HG02678 (cell line): ENCODE measurements around the gene NDUFA11.
"Not testable (repeated sequence)": the region's sequence is repeated elsewhere in the genome, so short reads cannot be mapped to it uniquely, and the experiment has no call there.

Experiments used
- ATAC-seq: cut with Tn5 transposase; IDR thresholded peaks from one replicate; pipeline ENCODE4 v1.9.1; 2021; ENCODE audit warnings: mild to moderate bottlenecking, moderate library complexity; ENCODE audit not compliant: unreplicated experiment

Gene NDUFA11

DNA sequence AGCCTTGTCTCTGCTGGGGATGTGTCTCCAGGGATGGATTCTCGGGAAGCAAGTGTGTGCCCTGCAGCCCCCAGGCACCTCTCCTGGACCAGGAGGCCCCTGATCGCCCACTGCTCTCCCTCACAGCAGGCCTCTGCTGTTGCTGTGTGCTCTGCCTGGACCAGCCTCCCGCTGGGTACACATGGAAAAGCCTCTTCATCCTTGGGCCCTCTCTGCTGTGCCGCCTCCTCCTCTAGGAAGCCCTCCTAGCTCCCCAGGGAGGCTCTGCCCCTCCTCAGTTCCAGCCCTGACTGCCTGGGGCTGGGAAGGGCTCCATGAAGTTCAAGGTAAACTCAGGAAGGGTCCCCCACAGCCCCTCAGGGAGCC, 12.0 kb downstream of the NDUFA11 start:
- ATAC-seq = no peak

DNA sequence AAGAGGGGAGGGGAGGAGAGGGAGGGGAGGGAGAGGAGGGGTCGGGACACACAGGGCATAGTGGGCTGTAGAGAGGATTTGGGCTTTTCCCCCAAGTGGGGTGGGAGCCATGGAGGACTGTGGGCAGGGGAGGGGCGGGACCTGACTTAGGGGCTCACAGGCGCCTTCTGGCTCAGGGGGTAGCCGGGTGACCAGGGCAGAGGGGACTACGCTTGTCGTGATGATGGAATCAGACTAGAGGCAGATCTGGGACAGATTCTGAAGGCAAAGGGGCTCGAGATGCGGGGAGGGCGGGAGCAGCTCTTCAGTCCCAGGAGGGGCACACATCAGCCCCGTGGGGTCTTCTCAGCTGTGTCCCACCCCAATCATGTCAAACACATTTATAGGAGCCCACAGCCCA, 13.5 kb downstream of the NDUFA11 start:
- ATAC-seq = no peak

DNA sequence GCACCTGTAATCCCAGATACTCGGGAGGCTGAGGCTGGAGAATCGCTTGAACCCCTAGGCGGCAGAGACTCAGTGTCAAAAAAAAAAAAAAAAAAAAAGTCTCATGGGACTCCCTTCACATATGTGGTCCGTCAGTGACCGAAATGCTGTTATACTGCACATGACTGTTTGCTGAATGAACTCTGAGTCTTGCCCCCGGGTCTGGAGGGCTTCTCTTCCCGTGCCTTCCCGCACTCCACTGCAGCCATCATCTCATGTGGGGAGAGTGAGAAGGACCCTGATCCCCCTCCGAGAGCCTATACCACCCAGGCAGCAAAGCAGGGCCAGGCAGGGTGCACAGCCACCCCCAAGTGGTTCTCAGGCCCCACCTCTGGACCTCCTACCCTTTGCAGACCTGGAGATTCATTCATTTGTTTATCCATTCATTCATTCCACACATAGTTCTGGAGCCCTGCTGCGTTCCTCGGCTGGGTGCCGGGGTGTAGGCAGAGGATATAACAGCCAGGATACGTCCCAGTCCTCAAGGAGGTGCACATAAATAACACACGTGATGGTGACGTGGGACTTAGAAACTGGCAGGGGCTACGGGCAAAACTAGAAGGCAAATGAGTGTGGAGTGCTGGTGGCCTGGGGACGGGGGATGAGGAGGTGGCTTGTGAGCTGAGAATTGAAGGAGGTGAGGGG, 14.2 kb downstream of the NDUFA11 start:
- no peak for ATAC-seq

DNA sequence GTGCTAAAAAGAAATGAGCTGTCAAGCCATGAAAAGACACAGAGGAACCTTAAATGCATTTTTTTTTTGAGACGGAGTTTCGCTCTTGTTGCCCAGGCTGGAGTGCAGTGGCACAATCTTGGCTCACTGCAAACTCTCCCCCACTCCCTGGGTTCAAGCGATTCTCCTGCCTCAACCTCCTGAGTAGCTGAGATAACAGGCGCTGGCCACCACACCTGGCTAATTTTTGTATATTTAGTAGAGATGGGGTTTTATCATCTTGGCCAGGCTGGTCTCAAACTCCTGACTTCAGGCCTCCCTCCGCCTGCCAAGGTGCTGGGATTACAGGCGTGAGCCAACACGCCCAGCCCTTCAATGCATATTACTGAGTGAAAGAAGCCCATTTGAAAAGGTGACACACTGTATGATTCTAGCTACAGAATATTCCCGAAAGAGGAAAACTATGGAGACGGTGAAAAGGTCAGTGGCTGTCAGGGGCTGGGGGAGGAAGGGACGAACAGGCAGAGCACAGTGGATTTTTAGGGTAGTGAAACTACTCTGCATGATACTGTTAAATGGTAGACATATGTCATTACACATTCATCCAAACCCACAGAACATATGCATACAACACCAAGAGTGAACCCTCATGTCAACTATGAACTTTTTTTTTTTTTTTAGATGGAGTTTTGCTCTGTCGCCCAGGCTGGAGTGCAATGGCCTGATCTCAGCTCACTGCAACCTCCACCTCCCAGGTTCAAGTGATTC, 19.4 kb downstream of the NDUFA11 start:
- not testable (repeated sequence) for ATAC-seq

DNA sequence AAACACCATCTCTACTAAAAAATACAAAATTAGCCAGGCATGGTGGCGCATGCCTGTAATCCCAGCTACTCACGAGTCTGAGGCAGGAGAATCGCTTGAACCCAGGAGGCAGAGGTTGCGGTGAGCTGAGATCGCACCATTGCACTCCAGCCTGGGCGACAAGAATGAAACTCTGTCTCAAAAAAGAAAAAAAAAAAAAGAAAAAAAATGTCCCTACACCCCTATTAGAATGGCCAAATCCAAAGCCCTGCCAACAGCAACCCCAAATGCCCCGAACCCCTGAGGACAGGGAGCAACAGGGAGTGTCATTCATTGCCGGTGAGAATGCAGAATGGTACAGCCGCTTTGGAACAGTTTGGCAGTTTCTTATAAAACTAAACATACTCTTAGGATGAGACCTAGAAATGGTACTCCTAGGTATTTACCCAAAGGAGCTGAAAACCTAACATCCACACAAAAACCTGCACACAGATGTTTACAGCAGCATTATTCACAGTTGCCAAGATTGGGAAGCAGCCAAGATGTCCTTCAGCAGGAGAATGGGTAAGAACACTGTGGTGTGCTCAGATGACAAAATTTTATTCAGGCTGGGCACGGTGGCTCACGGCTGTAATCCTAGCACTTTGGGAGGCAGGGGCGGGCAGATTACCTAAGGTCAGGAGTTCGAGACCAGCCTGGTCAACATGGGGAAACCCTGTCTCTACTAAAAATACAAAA, 20.3 kb downstream of the NDUFA11 start:
- not testable (repeated sequence) for ATAC-seq

DNA sequence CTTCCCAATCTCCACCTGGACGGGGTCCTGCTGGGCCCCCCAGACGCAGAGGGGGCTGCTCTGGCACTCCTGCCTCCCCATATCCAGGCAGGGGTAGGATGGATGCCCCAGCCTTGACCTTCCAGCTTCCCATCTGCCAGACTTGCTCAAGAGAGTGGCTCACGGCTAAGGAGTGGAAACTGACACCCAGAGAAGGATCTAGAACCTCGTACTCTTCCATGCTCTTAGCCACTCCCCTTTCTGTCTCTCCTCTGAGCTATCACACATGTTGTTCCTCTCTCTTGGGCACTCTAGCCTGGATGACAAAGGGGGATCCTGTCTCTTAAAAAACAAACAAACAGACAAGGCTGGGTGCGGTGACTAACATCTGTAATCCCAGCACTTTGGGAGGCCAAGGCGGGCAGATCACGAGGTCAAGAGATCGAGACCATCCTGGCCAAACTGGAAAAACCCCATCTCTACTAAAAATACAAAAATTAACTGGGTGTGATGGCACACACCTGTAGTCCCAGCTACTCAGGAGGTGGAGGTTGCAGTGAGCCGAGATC, 21.1 kb downstream of the NDUFA11 start:
- ATAC-seq = no peak

DNA sequence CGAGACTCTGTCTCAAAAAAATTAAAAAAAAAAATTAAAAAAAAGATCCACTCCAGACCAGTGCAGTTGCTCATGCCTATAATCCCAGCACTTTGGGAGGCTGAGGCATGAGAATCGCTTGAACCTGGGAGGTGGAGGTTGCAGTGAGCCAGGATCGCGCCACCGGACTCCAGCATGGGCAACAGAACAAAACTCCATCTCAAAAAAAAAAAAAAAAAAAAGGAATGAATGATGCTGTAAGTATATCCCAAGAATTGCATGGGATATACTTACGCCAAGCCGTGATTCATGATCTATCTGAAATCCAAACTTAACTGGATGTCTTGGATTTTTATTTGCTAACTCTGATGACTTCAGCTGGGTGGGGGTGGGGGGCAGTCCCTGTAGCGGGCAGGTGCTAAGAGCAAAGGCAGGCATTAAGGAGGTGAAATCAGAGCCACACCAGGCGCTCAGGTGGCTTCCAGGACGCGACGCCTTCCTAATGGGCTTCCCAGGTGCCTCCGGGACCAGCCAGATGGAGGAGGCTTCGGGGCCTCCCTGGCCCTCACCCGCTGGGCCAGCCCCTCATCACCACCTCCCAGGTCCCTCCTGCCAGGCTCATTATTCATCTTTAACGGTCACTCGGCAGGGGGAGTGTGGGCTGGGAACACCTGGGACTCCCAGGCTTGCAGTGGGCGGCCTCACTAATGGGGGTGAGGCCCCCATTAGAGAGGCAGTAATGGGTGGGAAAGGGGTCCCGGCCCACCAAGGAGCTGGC, 21.9 kb downstream of the NDUFA11 start:
- ATAC-seq = no peak

DNA sequence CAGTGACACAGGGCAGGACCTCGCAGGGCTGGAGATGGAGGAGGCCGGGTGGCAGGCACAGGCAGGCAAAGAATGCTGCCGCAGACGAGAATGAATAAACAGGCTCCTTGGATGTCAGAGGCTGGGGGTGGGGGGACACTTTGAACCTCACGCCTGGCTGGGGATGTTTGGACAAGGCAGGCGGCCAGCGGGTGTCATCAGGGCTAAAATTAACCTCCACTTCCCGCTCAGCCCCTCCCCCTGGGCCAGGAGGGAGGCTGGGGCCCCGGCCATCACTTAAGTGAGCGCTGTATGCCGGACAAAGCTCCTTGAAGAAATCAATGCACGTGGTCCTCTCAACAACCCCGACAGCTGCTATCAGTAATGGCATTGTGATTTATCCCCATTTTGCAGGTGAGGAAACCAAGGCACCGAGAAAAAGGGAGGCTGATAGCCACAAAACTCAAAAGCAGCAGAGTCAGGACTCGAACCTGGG, 22.9 kb downstream of the NDUFA11 start:
- ATAC-seq = no peak

DNA sequence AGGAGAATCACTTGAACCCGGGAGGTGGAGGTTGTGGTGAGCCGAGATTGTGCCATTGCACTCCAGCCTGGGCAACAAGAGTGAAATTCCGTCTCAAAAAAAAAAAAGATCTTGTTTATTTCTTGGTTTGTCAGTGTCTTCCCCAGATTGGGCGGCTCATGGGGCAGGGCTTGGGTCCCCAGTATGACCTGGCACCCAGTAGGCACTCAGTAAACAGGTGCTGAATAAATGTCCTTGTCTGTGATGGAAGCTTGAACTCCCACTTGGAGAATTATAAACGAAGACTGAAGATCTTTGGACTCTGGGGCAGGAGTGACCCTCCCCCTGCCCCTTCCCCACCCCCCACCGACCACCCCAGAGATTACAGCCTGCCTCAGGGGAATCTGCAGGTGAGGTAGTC, 23.4 kb downstream of the NDUFA11 start:
- no peak for ATAC-seq

DNA sequence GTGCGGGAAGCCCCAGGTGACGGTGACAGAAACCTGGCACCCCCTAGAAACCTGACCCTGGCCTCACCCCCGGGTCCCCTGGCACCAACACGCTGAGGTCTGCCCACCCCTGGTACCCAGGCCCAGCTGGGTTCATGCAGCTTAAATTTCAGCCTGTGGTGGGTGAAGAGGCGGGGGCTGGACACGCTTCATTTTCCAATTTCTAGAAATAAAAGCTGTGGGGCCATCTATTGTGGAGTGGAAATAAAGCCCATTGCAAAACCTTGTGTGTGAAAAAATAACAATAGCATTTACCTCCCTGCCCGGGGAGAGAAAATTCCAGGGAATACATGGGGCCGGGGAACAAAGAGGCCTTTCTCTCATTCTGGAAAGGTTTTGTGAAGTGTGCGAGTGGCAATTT, 25.7 kb downstream of the NDUFA11 start:
- ATAC-seq = no peak

DNA sequence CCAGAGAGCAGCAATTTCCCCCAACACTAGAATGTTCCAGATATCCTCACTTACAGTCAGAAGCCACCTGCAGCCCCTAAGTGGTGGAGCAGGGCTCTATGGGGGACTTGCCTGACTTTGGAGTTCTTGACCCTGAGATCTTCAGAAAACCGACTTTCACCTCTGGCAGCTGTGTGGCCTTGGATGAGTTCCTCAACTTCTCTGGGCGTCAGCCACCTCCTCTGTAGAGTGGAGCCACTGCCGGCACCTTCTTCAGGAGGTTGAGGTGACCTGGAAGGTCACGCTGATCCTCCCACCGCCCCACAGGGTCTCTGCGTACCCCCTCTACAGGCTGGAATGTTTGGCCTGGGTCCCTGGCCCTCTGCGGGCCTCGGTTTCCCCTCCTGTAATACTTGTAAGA, 26.2 kb downstream of the NDUFA11 start:
- ATAC-seq = no peak

DNA sequence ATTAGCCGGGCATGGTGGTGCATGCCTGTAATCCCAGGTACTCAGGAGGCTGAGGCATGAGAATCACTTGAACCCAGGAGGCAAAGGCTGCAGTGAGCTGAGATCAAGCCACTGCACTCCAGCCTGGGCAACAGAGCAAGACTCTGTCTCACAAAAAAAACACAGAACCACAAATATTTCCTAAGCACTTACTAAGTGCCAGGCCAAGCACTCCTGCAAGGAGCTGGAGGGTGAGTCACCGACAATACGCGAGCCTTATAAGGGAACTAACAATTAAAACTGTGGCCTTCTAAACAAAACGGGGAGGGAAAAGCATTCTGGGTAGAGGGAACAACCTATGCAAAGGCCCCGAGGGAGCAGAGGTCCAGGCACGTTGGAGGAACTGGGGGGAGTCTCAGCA, 29.1 kb downstream of the NDUFA11 start:
- ATAC-seq = not testable (repeated sequence)

DNA sequence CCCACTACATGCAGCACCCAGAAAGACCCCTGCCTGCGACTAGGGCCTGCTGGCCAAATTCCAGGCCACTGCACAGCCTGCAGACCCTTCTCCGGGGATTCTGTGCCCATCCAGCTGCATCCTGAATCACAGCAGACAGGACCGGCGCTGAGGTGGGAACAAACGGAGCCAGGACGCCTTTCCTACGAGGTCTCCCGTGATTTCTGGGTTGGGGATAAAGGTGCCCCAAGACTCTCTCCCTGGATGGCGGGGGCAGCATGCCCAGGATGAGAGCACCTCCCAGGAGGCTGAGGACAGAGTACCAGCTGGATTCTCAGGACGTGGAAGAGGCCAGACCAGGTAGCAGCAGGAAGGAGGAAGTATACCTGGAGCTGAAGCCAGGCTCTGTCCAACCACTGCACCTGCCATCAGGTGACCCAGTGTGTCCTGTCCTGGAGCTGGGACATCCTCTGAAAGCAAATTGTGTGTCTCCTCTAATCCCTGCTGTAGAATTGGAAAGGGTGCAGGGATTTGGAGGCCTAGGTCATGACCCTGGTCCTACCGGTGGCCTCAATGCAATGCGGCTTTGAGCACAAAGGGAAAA, 29.9 kb downstream of the NDUFA11 start:
- ATAC-seq = no peak

DNA sequence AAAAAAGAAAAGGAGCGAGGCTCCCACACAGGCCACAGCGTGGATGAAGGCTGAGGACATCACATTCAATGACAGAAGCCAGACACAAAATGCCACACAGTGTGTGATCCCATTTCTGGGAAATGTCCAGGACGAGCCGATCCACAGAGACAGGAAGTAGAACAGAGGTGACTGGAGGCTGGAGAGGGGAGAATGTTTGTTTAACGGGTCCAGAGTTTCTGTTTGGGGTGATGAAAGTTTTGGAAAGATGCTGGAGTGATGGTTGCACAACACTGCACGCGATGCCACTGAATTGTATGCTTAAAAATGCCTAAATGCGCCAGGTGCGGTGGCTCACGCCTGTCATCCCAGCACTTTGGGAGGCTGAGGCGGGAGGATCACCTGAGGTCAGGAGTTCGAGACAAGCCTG, 32.6 kb downstream of the NDUFA11 start:
- no peak for ATAC-seq

DNA sequence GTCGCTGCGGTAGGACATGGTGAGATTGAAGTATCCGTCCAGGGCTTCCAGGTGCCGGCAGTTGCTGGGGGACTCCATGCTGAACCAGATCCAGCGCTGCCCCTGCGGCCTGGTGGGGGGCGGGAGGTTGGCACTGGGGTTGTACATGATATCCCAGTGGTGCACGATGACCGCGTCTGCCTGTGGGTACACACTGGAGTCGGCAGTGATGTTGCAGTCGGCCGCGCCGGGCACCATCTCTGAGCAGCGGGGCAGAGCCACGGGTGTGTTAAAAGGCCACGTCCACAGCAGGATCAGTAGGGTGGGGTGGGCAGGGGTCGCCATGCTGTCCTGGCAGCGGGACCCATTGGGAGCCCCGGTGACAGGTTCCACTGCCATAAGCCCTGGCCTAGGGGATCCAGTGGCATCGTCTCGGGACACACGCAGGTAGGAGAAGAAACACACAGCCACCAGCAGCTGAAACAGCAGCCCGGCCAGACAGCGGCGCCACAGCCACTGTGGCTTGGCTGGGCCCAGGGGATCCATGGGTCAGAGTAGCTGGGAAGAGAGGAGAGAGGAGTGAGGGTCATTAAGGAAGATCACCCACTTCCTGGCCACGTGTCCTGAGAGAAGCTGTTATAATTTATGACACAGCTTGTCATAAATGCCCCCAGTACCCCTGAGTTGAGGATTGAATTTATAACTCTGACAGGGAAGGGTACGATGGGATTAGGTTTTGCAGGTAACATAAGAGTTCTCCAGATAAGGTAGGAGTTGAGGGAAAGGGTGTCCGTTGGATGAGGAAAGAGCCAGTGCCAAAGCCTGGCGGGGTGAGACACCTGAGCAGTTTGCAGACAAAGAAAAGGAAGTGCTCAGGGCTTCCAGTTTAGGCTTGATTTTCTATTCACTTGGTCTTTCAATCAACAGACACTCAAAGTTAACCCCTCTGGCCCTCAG, 36.1 kb downstream of the NDUFA11 start:
- ATAC-seq = no peak

DNA sequence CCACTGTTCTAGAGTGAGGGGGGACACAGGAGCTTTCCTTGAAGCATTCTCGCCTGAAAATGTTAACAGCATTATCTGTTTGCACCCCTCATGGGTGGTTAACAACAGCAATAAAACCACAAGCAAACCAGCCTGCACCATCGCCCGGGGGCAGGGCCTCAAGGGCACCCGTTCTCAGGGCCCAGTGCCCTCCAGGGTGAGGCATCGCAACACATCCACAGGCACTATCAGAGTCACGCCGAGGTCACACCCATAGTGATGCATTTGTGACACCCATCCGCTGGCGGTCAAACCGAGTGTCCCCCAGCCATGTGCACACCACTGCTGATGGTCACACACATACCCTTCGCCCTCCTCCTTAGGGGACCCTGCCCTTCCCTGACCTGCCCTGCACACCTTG, 37.8 kb downstream of the NDUFA11 start:
- ATAC-seq = no peak

DNA sequence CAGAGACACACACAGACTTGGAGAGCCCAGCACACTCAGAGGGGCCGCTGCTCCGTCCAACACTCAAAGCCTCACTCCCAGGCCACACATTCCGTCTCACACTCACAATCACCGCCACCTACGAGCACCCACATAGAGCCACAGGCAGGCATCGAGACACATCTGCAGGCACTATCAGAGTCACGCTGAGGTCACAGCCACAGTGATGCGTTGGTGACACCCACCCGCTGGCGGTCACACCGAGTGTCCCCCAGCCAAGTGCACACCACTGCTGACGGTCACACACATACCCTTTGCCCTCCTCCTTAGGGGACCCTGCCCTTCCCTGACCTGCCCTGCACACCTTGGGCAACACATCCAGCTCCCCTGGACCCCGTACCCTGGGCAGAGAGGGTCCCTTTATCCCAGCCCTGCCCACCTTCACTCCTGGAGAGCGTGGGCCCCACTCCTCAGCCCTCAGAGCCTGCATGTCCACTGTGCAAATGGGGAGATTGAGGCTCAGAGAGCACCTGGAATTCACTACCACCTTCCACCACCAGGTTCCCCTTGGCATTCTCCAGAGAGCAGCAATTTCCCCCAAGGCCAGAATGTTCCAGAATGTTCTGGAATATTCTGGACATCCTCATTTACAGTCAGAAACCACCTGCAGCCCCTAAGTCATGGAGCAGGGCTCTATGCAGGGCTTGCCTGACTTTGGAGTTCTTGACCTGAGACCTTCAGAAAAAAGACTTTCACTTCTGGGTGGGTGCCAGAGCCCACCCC, 38.7 kb downstream of the NDUFA11 start:
- ATAC-seq = no peak

DNA sequence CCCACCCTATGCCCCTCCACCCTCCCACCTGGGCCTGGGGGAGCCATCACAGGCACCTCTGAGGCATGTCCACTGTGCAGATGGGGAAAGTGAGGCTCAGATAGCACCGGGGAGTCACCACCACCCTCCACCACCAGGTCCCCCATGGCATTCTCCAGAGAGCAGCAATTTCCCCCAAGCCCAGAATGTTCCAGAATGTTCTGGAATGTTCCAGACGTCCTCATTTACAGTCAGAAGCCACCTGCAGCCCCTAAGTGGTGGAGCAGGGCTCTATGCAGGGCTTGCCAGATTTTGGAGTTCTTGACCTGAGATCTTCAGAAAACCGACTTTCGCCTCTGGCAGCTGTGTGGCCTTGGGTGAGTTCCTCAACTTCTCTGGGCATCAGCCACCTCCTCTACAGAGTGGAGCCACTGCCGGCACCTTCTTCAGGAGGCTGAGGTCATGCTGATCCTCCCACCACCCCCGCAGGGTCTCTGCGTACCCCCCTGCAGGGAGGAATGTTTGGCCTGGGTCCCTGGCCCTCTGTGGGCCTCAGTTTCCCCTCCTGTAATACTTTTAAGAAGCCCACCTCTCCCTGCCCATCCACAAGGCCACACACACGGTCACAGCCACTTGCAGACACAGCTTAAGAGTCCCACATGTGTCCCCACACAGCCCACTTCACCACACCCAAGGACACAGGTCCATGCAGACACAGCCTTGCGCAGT, 39.4 kb downstream of the NDUFA11 start:
- no peak for ATAC-seq
